ENCODE measurements around the gene TRIM65. TPM values are rescaled to one million over a fixed set of nuclear protein-coding genes. Genes with fewer than 3 reads are reported as not detected.

The TRIM65 gene
- total RNA-seq, 4 donors from 2014 or later: 13.3 to 36.4 (median 27.4) TPM

DNA sequence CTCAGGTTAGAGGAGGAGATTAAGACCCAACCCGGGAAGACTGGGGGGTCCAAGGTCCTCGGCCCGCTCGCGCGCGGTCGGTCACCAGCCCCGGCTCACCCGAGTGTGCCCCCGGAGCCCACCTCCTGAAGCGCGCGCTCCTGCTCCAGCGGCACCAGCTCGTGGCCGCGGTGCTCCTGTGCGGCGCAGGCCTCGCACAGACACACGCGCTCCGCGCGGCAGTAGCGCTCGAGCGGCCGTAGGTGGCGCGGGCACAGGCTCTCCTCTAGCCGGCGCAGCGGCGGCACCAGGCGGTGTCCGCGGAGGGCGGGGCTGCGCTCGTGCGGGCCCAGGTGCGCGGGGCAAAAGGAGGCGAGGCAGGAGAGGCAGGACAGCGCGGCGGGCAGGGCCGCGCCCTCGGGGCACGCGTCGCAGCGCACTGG is 19.0 kb downstream of the TRIM65 start:
- peak overlapping the region; percentile 80 to 95 (median 86) for H3K4me3 ChIP-seq
- intact Hi-C loops (cut with DNase I): loop anchor here (2.0 to 5.0 kb wide), 2 partner anchors 17 to 100 kb away; a partner anchor contains a TSS
- no peak for DNase-seq (ENCODE audit: extremely low spot score)
- H3K27ac ChIP-seq (replicated peaks in 1 of 4): peak overlapping the region; percentile 97 to 99 (median 98)
- TF ChIP-seq POLR2A (IDR thresholded peaks at IDR 0.05; ENCODE audit: low read depth) (no peak), EP300 (IDR thresholded peaks at IDR 0.05) (no peak), POLR2AphosphoS5 (IDR thresholded peaks at IDR 0.05) (peak in 1 of 2 donors; percentile 5)
- TF ChIP-seq, protein P1, sequence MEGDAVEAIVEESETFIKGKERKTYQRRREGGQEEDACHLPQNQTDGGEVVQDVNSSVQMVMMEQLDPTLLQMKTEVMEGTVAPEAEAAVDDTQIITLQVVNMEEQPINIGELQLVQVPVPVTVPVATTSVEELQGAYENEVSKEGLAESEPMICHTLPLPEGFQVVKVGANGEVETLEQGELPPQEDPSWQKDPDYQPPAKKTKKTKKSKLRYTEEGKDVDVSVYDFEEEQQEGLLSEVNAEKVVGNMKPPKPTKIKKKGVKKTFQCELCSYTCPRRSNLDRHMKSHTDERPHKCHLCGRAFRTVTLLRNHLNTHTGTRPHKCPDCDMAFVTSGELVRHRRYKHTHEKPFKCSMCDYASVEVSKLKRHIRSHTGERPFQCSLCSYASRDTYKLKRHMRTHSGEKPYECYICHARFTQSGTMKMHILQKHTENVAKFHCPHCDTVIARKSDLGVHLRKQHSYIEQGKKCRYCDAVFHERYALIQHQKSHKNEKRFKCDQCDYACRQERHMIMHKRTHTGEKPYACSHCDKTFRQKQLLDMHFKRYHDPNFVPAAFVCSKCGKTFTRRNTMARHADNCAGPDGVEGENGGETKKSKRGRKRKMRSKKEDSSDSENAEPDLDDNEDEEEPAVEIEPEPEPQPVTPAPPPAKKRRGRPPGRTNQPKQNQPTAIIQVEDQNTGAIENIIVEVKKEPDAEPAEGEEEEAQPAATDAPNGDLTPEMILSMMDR (IDR thresholded peaks at IDR 0.05): peak in 2 of 3 experiments; percentile 39 to 69
- peaks cover 10 to 28% (median 23%) of the 10 kb centered on the region in 4 donors for H3K36me3 ChIP-seq
- H3K9me3 ChIP-seq: no peaks in the 10 kb centered on the region
- H3K27me3 ChIP-seq: no peaks in the 10 kb centered on the region
- WGBS: 0% methylated on average over 1 of the region's 56 CpGs
- peaks cover 49 to 56% (median 51%) of the 10 kb centered on the region in 4 donors for H3K4me1 ChIP-seq

DNA sequence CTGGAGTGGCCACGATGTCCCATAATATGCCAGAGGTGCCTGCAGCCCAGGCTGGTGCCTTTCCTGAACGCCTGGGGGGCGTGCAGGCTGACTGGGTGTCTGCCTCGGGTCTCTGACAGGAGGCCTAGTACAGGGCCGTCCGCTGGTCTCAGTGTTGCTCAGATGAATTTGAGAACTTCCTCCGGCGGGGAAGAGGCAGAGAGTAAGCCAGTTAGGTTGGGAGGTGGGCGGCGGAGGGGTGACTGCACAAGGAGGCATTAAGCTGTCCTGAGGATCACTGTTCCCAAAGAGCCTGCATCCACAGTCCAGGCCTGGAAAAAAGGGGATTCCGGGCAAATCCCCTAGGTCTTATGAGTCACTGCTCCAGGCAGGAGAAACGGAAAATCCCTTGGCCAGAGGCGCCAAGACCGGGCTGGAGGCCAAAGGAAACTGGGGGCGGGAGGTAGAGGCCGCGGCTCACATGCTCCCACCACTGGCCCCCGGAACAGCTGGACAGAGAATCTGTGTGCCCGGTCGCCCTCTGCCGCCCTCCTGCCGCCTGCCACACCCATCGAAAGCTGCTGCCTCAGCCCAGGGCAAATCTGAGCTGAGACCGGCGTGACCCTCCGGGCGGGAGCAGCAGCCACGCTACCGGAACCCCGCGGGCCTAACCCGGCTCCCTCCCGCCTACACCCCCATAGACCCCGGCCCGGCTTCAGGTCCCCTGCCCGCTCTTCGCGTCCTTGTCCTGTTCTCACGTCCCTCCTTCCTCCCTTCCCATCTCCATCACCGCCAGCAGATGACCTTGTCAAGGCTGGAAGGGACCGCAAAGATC is 19.6 kb downstream of the TRIM65 start:
- intact Hi-C loops (cut with DNase I): loop anchor here (1.0 to 5.0 kb wide), 2 partner anchors 20 to 100 kb away; a partner anchor contains a TSS
- no peaks in the 10 kb centered on the region for H3K9me3 ChIP-seq
- peak; percentile 97 for DNase-seq (ENCODE audit: extremely low spot score)
- H3K4me1 ChIP-seq: peaks cover 55 to 63% (median 57%) of the 10 kb centered on the region in 4 donors
- peak; percentile 49 for TF ChIP-seq EP300 (IDR thresholded peaks at IDR 0.05)
- TF ChIP-seq POLR2AphosphoS5 (IDR thresholded peaks at IDR 0.05): peak; percentile 88 to 95
- TF ChIP-seq POLR2A (IDR thresholded peaks at IDR 0.05; ENCODE audit: low read depth): peak; percentile 1
- TF ChIP-seq, protein P1 (IDR thresholded peaks at IDR 0.05): peak in 2 of 3 experiments; percentile 45 to 48
- 6% methylated on average over 32 of the region's 41 CpGs for WGBS
- H3K36me3 ChIP-seq: peaks cover 10 to 28% (median 23%) of the 10 kb centered on the region in 4 donors
- no peaks in the 10 kb centered on the region for H3K27me3 ChIP-seq
- peak overlapping the region; percentile 80 to 95 (median 86) for H3K4me3 ChIP-seq
- H3K27ac ChIP-seq (replicated peaks in 1 of 4): peak overlapping the region; percentile 97 to 99 (median 98)

GRCh38 chr17:75876190-75876937 is 20.4 kb downstream of the TRIM65 start:
- Histone ChIP-seq H3K9me3 (no peaks in the 10 kb centered on the region), H3K27ac (replicated peaks in 1 of 4) (peak overlapping the region; percentile 97 to 99 (median 98)), H3K36me3 (peaks cover 10 to 28% (median 23%) of the 10 kb centered on the region in 4 donors), H3K27me3 (no peaks in the 10 kb centered on the region), H3K4me1 (peaks cover 63 to 70% (median 64%) of the 10 kb centered on the region in 4 donors), H3K4me3 (peak overlapping the region; percentile 80 to 95 (median 86))
- DNase-seq (ENCODE audit: extremely low spot score): no peak
- intact Hi-C loops (cut with DNase I): loop anchor here (1.0 to 5.0 kb wide), 2 partner anchors 19 to 99 kb away; a partner anchor contains a TSS
- 24% methylated on average over 12 of the region's 26 CpGs for WGBS
- TF ChIP-seq, protein P1 (IDR thresholded peaks at IDR 0.05): peak in 2 of 3 experiments; percentile 2 to 20
- TF ChIP-seq POLR2AphosphoS5 (IDR thresholded peaks at IDR 0.05): peak in 1 of 2 donors; percentile 58
- peak; percentile 1 for TF ChIP-seq POLR2A (IDR thresholded peaks at IDR 0.05; ENCODE audit: low read depth)
- no peak for TF ChIP-seq EP300 (IDR thresholded peaks at IDR 0.05)

DNA sequence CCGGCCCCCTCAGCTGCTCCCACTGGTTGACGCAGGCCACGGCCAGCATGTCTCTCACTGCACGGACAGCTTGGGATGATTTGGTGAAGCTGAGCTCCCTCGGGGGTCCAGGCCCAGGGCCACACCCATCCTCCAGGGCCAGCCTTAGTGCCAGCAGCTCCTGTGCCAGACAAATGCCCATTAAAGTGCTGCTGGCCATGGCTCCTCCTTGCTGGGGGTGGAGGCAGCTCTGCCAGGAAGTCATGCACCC is 20.9 kb downstream of the TRIM65 start:
- H3K27me3 ChIP-seq: no peaks in the 10 kb centered on the region
- WGBS: no CpG with 5 or more reads among the region's 5 CpGs
- no peaks in the 10 kb centered on the region for H3K9me3 ChIP-seq
- TF ChIP-seq POLR2A (IDR thresholded peaks at IDR 0.05; ENCODE audit: low read depth) (no peak), POLR2AphosphoS5 (IDR thresholded peaks at IDR 0.05) (peak in 1 of 2 donors; percentile 69), EP300 (IDR thresholded peaks at IDR 0.05) (no peak)
- TF ChIP-seq, protein P1 (IDR thresholded peaks at IDR 0.05): no peak
- H3K4me3 ChIP-seq: peak overlapping the region; percentile 80 to 95 (median 86)
- peaks cover 66 to 75% (median 69%) of the 10 kb centered on the region in 4 donors for H3K4me1 ChIP-seq
- H3K27ac ChIP-seq (replicated peaks in 1 of 4): peak overlapping the region; percentile 97 to 99 (median 98)
- H3K36me3 ChIP-seq: peaks cover 10 to 28% (median 23%) of the 10 kb centered on the region in 4 donors
- no peak for DNase-seq (ENCODE audit: extremely low spot score)
- intact Hi-C loops (cut with DNase I): loop anchor here (1.0 to 5.0 kb wide), 2 partner anchors 19 to 99 kb away; a partner anchor contains a TSS

Measured in esophagus muscularis mucosa (tissue), 4 donors.